Testis (tissue), 3 donors: ENCODE data around the gene LACRT. TPM values are rescaled to one million over a fixed set of nuclear protein-coding genes. Genes with fewer than 3 reads are reported as not detected.

Experiments used
- DNase-seq: peaks from one replicate; pipeline ENCODE4 v3.0.0-alpha.2; 2019
- H3K27ac ChIP-seq, 2 donors: fragments of 200-600 bp; sonication (generic); one replicate each; pipeline ENCODE4 v1.5.1; 2019
- H3K27me3 ChIP-seq: fragments of 200-600 bp; sonication (generic); one replicate; pipeline ENCODE4 v1.5.1; 2019
- H3K36me3 ChIP-seq: fragments of 200-600 bp; sonication (generic); one replicate; pipeline ENCODE4 v1.5.1; 2017; ENCODE audit warnings: low read depth; ENCODE audit errors: missing control alignments
- H3K4me1 ChIP-seq: fragments of 200-600 bp; sonication (generic); one replicate; pipeline ENCODE4 v1.5.1; 2019
- H3K4me3 ChIP-seq, 2 donors: fragments of 200-600 bp; sonication (generic); one replicate each; pipeline ENCODE4 v1.5.1; 2017 to 2019
- H3K9me3 ChIP-seq: fragments of 200-600 bp; sonication (generic); one replicate; pipeline ENCODE4 v1.5.1; 2017
- POLR2A ChIP-seq: fragments of 450-650 bp; IDR thresholded peaks from one replicate; pipeline ENCODE4 v1.6.1; 2017; ENCODE audit warnings: antibody characterized with exemption, mild to moderate bottlenecking, moderate library complexity
- WGBS, 2 donors: methylation state at CpG; one replicate each; pipeline ENCODE4 v1.1.5; 2018; 5-methylcytosine and 5-hydroxymethylcytosine counted together
- intact Hi-C: fragments of 100-400 bp; cut with DNase I; formaldehyde crosslinking; loops from one replicate; pipeline ENCODE4 v1.15.1; 2023; ENCODE audit warnings: low total_unique reads
- polyA plus RNA-seq: library from polyadenylated mRNA; stranded (reverse); fragments of 350-450 nt; fragmentation: Illumina TruSeq; extraction: RNeasy Lipid Tissue Mini Kit (QIAGEN cat#74804); gene quantifications from one replicate; pipeline ENCODE4 v1.2.3, GENCODE V29; 2014; ENCODE audit warnings: low read depth, low replicate concordance; ENCODE audit not compliant: insufficient read depth
- total RNA-seq, 2 donors: library from RNA; depleted of rRNA; stranded (reverse); fragments of >200 nt; gene quantifications; one replicate each; pipeline ENCODE4 v1.2.3, GENCODE V29; 2016
- TF ChIP-seq, protein P1 (sequence below), 3 experiments: fragments of 450-650 bp in 2 of 3; fragments of 200-600 bp in 1 of 3; sonication (generic) in 1 of 3; IDR thresholded peaks; one replicate each; pipeline ENCODE4 v1.5.1; 2016 to 2019; ENCODE audit warnings: antibody characterized with exemption in 3 of 3, mild to moderate bottlenecking in 2 of 3, moderate library complexity in 1 of 3

LACRT gene
- total and polyA plus RNA-seq, 3 donors from 2014 or later: not detected

DNA sequence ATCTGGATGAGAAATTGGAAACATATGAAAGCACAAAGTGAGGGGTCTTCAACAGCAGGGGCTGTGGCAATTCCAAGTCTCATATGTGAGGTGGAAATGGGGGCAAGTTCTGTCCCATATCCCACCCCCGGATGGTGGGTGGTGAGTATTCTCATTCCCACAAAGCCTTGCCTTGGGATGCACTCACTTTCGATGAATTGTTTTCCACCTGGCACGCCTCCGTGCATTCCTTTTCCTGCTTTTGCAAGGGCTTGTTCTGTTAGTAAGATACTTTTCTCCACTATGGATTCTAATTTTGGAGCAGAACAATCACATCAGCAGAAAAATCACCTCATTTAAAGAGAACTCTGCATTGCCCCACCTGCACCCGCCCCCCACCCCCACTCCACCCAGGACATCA, 3.1 kb downstream of the LACRT start:
- no peaks in the 10 kb centered on the region for H3K4me1 ChIP-seq
- DNase-seq: no peak
- no peaks in the 10 kb centered on the region for H3K27me3 ChIP-seq
- no peaks in the 10 kb centered on the region for H3K36me3 ChIP-seq
- 60 to 64% methylated on average over 5 of the region's 5 CpGs for WGBS, 2 donors
- TF ChIP-seq, protein P1, sequence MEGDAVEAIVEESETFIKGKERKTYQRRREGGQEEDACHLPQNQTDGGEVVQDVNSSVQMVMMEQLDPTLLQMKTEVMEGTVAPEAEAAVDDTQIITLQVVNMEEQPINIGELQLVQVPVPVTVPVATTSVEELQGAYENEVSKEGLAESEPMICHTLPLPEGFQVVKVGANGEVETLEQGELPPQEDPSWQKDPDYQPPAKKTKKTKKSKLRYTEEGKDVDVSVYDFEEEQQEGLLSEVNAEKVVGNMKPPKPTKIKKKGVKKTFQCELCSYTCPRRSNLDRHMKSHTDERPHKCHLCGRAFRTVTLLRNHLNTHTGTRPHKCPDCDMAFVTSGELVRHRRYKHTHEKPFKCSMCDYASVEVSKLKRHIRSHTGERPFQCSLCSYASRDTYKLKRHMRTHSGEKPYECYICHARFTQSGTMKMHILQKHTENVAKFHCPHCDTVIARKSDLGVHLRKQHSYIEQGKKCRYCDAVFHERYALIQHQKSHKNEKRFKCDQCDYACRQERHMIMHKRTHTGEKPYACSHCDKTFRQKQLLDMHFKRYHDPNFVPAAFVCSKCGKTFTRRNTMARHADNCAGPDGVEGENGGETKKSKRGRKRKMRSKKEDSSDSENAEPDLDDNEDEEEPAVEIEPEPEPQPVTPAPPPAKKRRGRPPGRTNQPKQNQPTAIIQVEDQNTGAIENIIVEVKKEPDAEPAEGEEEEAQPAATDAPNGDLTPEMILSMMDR (IDR thresholded peaks at IDR 0.05): no peak
- no peak for TF ChIP-seq POLR2A
- H3K9me3 ChIP-seq: no peaks in the 10 kb centered on the region
- H3K4me3 ChIP-seq: no peak overlapping the region
- no peak overlapping the region for H3K27ac ChIP-seq
- intact Hi-C loops: no loop called here

DNA sequence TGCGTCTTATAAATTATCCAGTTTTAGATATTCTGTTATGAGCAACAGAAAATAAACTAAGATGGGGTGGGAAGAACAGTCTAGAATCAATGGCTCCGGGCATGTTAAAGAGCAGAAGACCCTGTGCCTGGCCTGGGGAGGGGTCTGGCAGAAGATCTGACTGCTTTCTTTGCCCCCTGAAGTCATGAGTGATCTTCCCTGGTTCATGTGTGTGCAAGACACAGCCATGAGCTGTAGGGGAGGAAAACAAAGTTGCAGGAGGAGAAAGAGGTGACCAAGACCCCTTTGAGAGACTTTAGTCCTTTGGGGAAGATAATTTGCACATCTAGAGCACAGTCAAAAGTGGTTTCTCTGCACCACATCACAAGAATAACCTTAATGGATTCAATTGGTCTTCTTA, 4.8 kb downstream of the LACRT start:
- Histone ChIP-seq H3K4me3 (no peak overlapping the region), H3K27ac (no peak overlapping the region), H3K27me3 (no peaks in the 10 kb centered on the region), H3K4me1 (no peaks in the 10 kb centered on the region), H3K36me3 (no peaks in the 10 kb centered on the region), H3K9me3 (no peaks in the 10 kb centered on the region)
- 44 to 66% methylated on average over 2 of the region's 2 CpGs for WGBS, 2 donors
- no peak for TF ChIP-seq POLR2A
- TF ChIP-seq, protein P1 (IDR thresholded peaks at IDR 0.05): no peak
- intact Hi-C loops: no loop called here
- DNase-seq: no peak

DNA sequence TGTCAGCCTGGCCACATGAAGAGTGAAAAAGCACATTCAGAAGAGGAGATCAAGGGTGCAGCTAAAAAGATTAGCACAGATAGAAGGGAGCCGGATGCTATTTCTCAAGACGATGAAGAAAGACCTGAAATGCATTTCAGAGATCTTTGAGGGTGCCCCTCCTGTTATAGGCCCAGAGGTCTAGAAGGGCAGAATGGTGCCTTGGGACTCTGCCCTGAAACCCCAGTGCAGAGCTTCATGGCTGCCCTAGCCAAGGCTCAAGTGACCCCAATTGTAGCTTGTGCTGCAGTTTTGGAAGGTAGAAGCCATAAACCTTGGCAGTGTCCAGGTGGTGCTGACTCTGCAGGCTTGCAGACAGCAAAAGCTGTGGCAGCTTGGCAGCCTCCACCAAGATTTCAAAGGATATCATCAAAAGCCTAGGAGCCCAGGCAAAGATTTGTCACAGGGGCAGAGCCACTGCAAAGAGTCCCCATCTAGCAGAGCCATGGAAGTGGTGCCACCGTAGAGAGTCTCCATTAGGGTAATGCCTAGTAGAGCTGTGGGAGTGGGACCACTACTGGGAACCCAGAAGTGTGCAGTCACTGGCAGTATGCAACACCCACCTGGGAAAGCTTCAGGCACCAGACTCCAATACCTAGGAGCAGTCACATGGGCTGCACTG, 6.4 kb downstream of the LACRT start:
- Histone ChIP-seq H3K4me1 (no peaks in the 10 kb centered on the region), H3K27me3 (no peaks in the 10 kb centered on the region), H3K27ac (no peak overlapping the region), H3K9me3 (no peaks in the 10 kb centered on the region), H3K36me3 (no peaks in the 10 kb centered on the region), H3K4me3 (no peak overlapping the region)
- no peak for DNase-seq
- TF ChIP-seq, protein P1 (IDR thresholded peaks at IDR 0.05): no peak
- no peak for TF ChIP-seq POLR2A
- 97 to 98% methylated on average over 3 of the region's 3 CpGs for WGBS, 2 donors
- intact Hi-C loops: no loop called here

- no peaks in the 10 kb centered on the region for H3K4me1 ChIP-seq
- TF ChIP-seq POLR2A: no peak
- TF ChIP-seq, protein P1 (IDR thresholded peaks at IDR 0.05): no peak
- no peaks in the 10 kb centered on the region for H3K36me3 ChIP-seq
- WGBS, 2 donors: 92 to 100% methylated on average over 3 of the region's 3 CpGs
- no peak overlapping the region for H3K27ac ChIP-seq
- H3K9me3 ChIP-seq: no peaks in the 10 kb centered on the region
- no peaks in the 10 kb centered on the region for H3K27me3 ChIP-seq
- intact Hi-C loops: no loop called here
- H3K4me3 ChIP-seq: no peak overlapping the region
- no peak for DNase-seq
Observed at GRCh38 chr12:54627304-54627703, 7.4 kb downstream of the LACRT start.

GRCh38 chr12:54625598-54625997, 9.1 kb downstream of the LACRT start:
- intact Hi-C loops: no loop called here
- H3K36me3 ChIP-seq: no peaks in the 10 kb centered on the region
- H3K4me1 ChIP-seq: no peaks in the 10 kb centered on the region
- no peak overlapping the region for H3K4me3 ChIP-seq
- H3K9me3 ChIP-seq: no peaks in the 10 kb centered on the region
- no peak overlapping the region for H3K27ac ChIP-seq
- DNase-seq: no peak
- TF ChIP-seq, protein P1 (IDR thresholded peaks at IDR 0.05): no peak
- no peak for TF ChIP-seq POLR2A
- H3K27me3 ChIP-seq: no peaks in the 10 kb centered on the region
